ENCODE results near the gene ZDHHC17.
"Not testable (repeated sequence)": the region's sequence is repeated elsewhere in the genome, so short reads cannot be mapped to it uniquely, and the experiment has no call there.

ZDHHC17 gene

GRCh38 chr12:76763746-76764675, at the start of gene ZDHHC17:
ZDHHC17 (plus strand) TSS chr12:76764115; CDS start chr12:76764237, 122 bp downstream.
- peak; percentile 95 for DNase-seq

GRCh38 chr12:76714415-76714814, 49.5 kb upstream of the ZDHHC17 start:
- DNase-seq: no peak

- no peak for DNase-seq
Observed at GRCh38 chr12:76714861-76715260, 49.1 kb upstream of the ZDHHC17 start.

- DNase-seq: no peak
Observed at GRCh38 chr12:76715332-76715731, 48.6 kb upstream of the ZDHHC17 start.

GRCh38 chr12:76717314-76717713, 46.6 kb upstream of the ZDHHC17 start:
- no peak for DNase-seq

GRCh38 chr12:76719171-76720041, 44.5 kb upstream of the ZDHHC17 start:
- no peak for DNase-seq

- no peak for DNase-seq
Observed at GRCh38 chr12:76720068-76720467, 43.8 kb upstream of the ZDHHC17 start.

- no peak for DNase-seq
Observed at GRCh38 chr12:76726626-76727025, 37.3 kb upstream of the ZDHHC17 start.

- not testable (repeated sequence) for DNase-seq
Observed at GRCh38 chr12:76732188-76732587, 31.7 kb upstream of the ZDHHC17 start.

- DNase-seq: not testable (repeated sequence)
Observed at GRCh38 chr12:76737689-76738088, 26.2 kb upstream of the ZDHHC17 start.

- DNase-seq: no peak
Observed at GRCh38 chr12:76738824-76739579, 24.9 kb upstream of the ZDHHC17 start.

- DNase-seq: no peak
Observed at GRCh38 chr12:76739896-76740295, 24.0 kb upstream of the ZDHHC17 start.

- no peak for DNase-seq
Observed at GRCh38 chr12:76740501-76740900, 23.4 kb upstream of the ZDHHC17 start.

- no peak for DNase-seq
Observed at GRCh38 chr12:76745343-76745742, 18.6 kb upstream of the ZDHHC17 start.

GRCh38 chr12:76746516-76746915, 17.4 kb upstream of the ZDHHC17 start:
- DNase-seq: no peak

GRCh38 chr12:76747245-76747644, 16.7 kb upstream of the ZDHHC17 start:
- DNase-seq: no peak

GRCh38 chr12:76755829-76756379, 8.0 kb upstream of the ZDHHC17 start:
- no peak for DNase-seq

GRCh38 chr12:76757694-76758093, 6.2 kb upstream of the ZDHHC17 start:
- DNase-seq: no peak

- DNase-seq: peak; percentile 23
Observed at GRCh38 chr12:76762601-76762980, 1.3 kb upstream of the ZDHHC17 start.

GRCh38 chr12:76764856-76765255, 941 bp downstream of the ZDHHC17 start:
- peak; percentile 22 for DNase-seq

GRCh38 chr12:76765598-76765997, 1.7 kb downstream of the ZDHHC17 start:
- DNase-seq: no peak

- DNase-seq: no peak
Observed at GRCh38 chr12:76766161-76766560, 2.2 kb downstream of the ZDHHC17 start.

- no peak for DNase-seq
Observed at GRCh38 chr12:76768576-76768975, 4.7 kb downstream of the ZDHHC17 start.
